ENCODE data around the gene CTNNAL1. TPM values are rescaled to one million over a fixed set of nuclear protein-coding genes. Genes with fewer than 3 reads are reported as not detected.

The CTNNAL1 gene
- total and polyA plus RNA-seq, 2 of the 8 experiments (the other 6 are each of a cell fraction or from before 2014, with no cell fraction given), result 23.2 to 66.1 TPM

DNA sequence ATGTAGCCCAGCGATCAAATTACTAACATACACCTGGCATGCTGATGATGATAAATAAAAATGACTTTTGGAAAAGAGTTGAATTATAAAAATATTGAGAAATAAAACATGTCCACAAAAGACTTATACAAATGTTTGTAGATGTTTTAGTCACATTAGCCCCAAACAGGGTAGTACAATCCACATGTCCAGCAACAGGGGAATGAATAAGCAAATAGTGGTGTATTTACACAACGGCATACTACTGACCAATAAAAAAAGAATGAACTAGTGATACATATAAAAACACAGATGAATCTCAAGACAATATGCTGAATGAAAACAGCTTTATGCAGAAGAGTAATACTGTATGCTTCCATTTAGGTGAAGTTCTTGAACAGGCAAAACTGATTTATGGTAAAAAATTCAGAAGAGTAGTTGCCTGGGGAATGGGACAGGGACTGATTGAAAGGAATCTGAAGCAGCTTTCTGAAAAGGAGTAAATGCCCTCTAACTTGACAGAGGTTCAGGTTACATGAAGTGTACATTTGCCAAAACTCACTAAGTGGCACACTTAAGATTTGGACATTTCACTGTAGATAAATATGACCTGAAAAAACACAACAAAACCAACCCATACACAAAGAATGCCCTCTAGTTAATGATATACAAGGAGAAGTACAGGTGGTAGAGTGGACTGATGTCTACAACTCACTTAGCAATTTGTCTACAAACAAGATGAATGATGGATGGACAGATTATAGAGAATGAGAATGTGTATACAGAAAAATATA lies 115.8 kb downstream of the CTNNAL1 start (continued):
- TF ChIP-seq YY1 (IDR thresholded peaks at IDR 0.05; ENCODE audit: low read depth, low read length) (no peak), SAP30 (IDR thresholded peaks at IDR 0.05; ENCODE audit: insufficient read depth, insufficient replicate concordance, low read length) (no peak)
